ENCODE data around the gene NOD2. TPM values are rescaled to one million over a fixed set of nuclear protein-coding genes. Genes with fewer than 3 reads are reported as not detected.

NOD2 gene
- total and polyA plus RNA-seq, 4 donors = 0.35 to 1.3 (median 0.48) TPM

- whole genome bisulfite sequencing = 95% methylated on average over 7 of the region's 7 CpGs
- no peak overlapping the region for H3K27ac ChIP-seq (ENCODE audit: low read depth in 1 of 2, low read length in 2 of 2)
- TF ChIP-seq MAX (IDR thresholded peaks at IDR 0.05) (no peak), RAD21 (IDR thresholded peaks at IDR 0.05) (no peak), HNF4G (IDR thresholded peaks at IDR 0.05) (no peak), HNF4A (conservative IDR thresholded peaks at IDR 0.05) (no peak), JUND (IDR thresholded peaks at IDR 0.05) (no peak), YY1 (IDR thresholded peaks at IDR 0.05) (no peak), REST (IDR thresholded peaks at IDR 0.05) (no peak), ZBTB33 (IDR thresholded peaks at IDR 0.05) (no peak), NR2F2 (IDR thresholded peaks at IDR 0.05) (no peak), ATF3 (IDR thresholded peaks at IDR 0.05) (no peak), FOXA1 (IDR thresholded peaks at IDR 0.05) (no peak), GABPA (IDR thresholded peaks at IDR 0.05 in 1 of 2, conservative IDR thresholded peaks at IDR 0.05 in 1 of 2) (no peak), SP1 (IDR thresholded peaks at IDR 0.05) (no peak), RXRA (IDR thresholded peaks at IDR 0.05) (no peak), CTCF (IDR thresholded peaks at IDR 0.05; ENCODE audit: low read depth, low read length, missing input control) (no peak), FOXA2 (IDR thresholded peaks at IDR 0.05) (no peak)
- H3K4me1 ChIP-seq (ENCODE audit: control insufficient read depth in 4 of 4, insufficient read depth in 4 of 4, low read length in 3 of 4) = no peaks in the 10 kb centered on the region
- no peak for DNase-seq (ENCODE audit: low spot score)
- H3K27me3 ChIP-seq (ENCODE audit: control insufficient read depth in 4 of 4, insufficient read depth in 4 of 4, low read length in 3 of 4) = no peaks in the 10 kb centered on the region
- no peaks in the 10 kb centered on the region for H3K9me3 ChIP-seq (ENCODE audit: control insufficient read depth in 4 of 4, low read length in 3 of 4)
- no peak overlapping the region for H3K4me3 ChIP-seq (ENCODE audit: low read depth in 1 of 3, low read length in 3 of 3)
- H3K36me3 ChIP-seq (ENCODE audit: control insufficient read depth in 4 of 4, insufficient read depth in 3 of 4, low read depth in 1 of 4, low read length in 3 of 4) = peaks cover 0 to 5% (median 0%) of the 10 kb centered on the region in 4 donors
- no peak overlapping the region for H3K9ac ChIP-seq (ENCODE audit: low read depth in 1 of 2, low read length in 2 of 2)
These were observed 40.1 kb downstream of the NOD2 start for GRCh38 chr16:50733468-50733867.

- no peak overlapping the region for H3K9ac ChIP-seq (ENCODE audit: low read depth in 1 of 2, low read length in 2 of 2)
- peaks cover 0 to 3% (median 0%) of the 10 kb centered on the region in 4 donors for H3K36me3 ChIP-seq (ENCODE audit: control insufficient read depth in 4 of 4, insufficient read depth in 3 of 4, low read depth in 1 of 4, low read length in 3 of 4)
- H3K9me3 ChIP-seq (ENCODE audit: control insufficient read depth in 4 of 4, low read length in 3 of 4) = no peaks in the 10 kb centered on the region
- 74% methylated on average over 7 of the region's 7 CpGs for WGBS
- TF ChIP-seq HNF4G (IDR thresholded peaks at IDR 0.05) = no peak
- TF ChIP-seq RAD21 (IDR thresholded peaks at IDR 0.05) = no peak
- no peak for TF ChIP-seq RXRA (IDR thresholded peaks at IDR 0.05)
- TF ChIP-seq ZBTB33 (IDR thresholded peaks at IDR 0.05) = no peak
- no peak for TF ChIP-seq REST (IDR thresholded peaks at IDR 0.05)
- TF ChIP-seq HNF4A (conservative IDR thresholded peaks at IDR 0.05) = no peak
- no peak overlapping the region for H3K27ac ChIP-seq (ENCODE audit: low read depth in 1 of 2, low read length in 2 of 2)
- no peak overlapping the region for H3K4me3 ChIP-seq (ENCODE audit: low read depth in 1 of 3, low read length in 3 of 3)
- no peak for DNase-seq (ENCODE audit: low spot score)
- H3K27me3 ChIP-seq (ENCODE audit: control insufficient read depth in 4 of 4, insufficient read depth in 4 of 4, low read length in 3 of 4) = no peaks in the 10 kb centered on the region
- peaks cover 0 to 2% (median 0%) of the 10 kb centered on the region in 4 donors for H3K4me1 ChIP-seq (ENCODE audit: control insufficient read depth in 4 of 4, insufficient read depth in 4 of 4, low read length in 3 of 4)
These were observed 42.3 kb downstream of the NOD2 start for GRCh38 chr16:50735629-50736122.

All from liver (tissue), 9 donors.